Endothelial cell of umbilical vein (primary cell): ENCODE results near the gene FBXW4.

ENCODE experiments used
- CTCF ChIP-seq, 2 donors: IDR thresholded peaks; 1 replicate in 1 of 2; 2 replicates in 1 of 2; pipeline ENCODE4 v1.5.1; 2011; ENCODE audit warnings: low read length in 2 of 2, mild to moderate bottlenecking in 2 of 2, moderate library complexity in 2 of 2, control low read depth in 1 of 2, inconsistent platforms in 1 of 2, low read depth in 1 of 2; ENCODE audit not compliant: insufficient read depth in 1 of 2; ENCODE audit errors: extremely low read depth in 1 of 2
- EZH2 ChIP-seq: IDR thresholded peaks from 2 replicates; pipeline ENCODE4 v1.6.1; 2012; ENCODE audit warnings: borderline replicate concordance, low read depth, mild to moderate bottlenecking, moderate library complexity, low read length, inconsistent platforms; ENCODE audit not compliant: severe bottlenecking
- FOS ChIP-seq: IDR thresholded peaks from 2 replicates; pipeline ENCODE4 v1.6.1; 2011; ENCODE audit warnings: mild to moderate bottlenecking, low read length, moderate library complexity, borderline replicate concordance; ENCODE audit not compliant: insufficient read depth
- GATA2 ChIP-seq: IDR thresholded peaks from 2 replicates; pipeline ENCODE4 v1.7.0; 2011; ENCODE audit warnings: low read depth, mild to moderate bottlenecking, moderate library complexity, mixed read lengths, low read length; ENCODE audit not compliant: insufficient read length, insufficient read depth
- JUN ChIP-seq: IDR thresholded peaks from 2 replicates; pipeline ENCODE4 v1.6.1; 2011; ENCODE audit warnings: borderline replicate concordance, low read depth; ENCODE audit not compliant: insufficient read length, insufficient read depth
- MAX ChIP-seq: IDR thresholded peaks from 2 replicates; pipeline ENCODE4 v1.6.1; 2011; ENCODE audit not compliant: insufficient read depth, insufficient read length
- MYC ChIP-seq: IDR thresholded peaks from one replicate; pipeline ENCODE4 v1.6.1; 2011; ENCODE audit warnings: mild to moderate bottlenecking, low read depth, low read length
- POLR2A ChIP-seq: IDR thresholded peaks from 2 replicates; pipeline ENCODE4 v1.6.1; 2012; ENCODE audit warnings: low read depth, mild to moderate bottlenecking, control low read depth, low read length
- POLR2AphosphoS5 ChIP-seq: IDR thresholded peaks from 2 replicates; pipeline ENCODE4 v1.6.1; 2012; ENCODE audit warnings: low read depth, mild to moderate bottlenecking, control low read depth, low read length, moderate library complexity; ENCODE audit not compliant: insufficient read depth

GRCh38 chr10:101645659-101646058 lies 49.3 kb downstream of the FBXW4 start:
- TF ChIP-seq FOS (no peak), POLR2A (no peak), CTCF (IDR thresholded peaks at IDR 0.05; ENCODE audit: extremely low read depth in 1 of 2, insufficient read depth in 1 of 2, low read depth in 1 of 2, low read length in 2 of 2) (no peak), EZH2 (no peak), GATA2 (no peak), JUN (no peak), POLR2AphosphoS5 (no peak), MYC (no peak), MAX (no peak)
